Activated CD8-positive, alpha-beta memory T cell treated with anti-CD3 and anti-CD28 coated beads, Interleukin-2, amount 50 U/mL, for 24 hours (primary cell): ENCODE measurements around the gene PRKCE.

Experiments
- DNase-seq: peaks from one replicate; pipeline ENCODE4 v3.0.0-alpha.2; 2020; ENCODE audit errors: extremely low read depth

PRKCE gene

DNA sequence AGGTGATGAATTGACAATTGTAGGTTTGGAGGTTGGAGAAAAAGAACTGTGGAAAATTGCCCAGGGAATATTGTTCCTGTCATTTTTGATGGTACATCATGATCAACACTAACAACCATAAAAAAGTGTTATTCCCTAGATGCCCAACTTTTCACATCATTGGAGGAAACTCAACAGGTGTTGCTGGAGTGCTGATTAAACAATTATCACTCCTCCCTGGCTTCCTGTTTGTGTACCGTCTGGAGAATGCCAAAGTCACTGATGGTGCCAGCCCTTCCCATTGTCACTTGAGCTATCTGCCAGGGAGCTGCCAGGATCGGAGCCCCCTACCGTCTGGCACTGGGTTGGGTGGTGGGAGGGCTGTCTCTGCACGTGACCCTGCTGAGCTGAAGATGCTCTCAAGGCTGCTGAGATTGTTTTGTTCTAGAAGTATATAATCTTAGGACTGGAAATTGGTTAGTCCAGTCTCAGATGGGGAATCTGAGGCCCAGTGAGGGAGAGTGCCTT lies 156.9 kb downstream of the PRKCE start:
- DNase-seq: no peak

DNA sequence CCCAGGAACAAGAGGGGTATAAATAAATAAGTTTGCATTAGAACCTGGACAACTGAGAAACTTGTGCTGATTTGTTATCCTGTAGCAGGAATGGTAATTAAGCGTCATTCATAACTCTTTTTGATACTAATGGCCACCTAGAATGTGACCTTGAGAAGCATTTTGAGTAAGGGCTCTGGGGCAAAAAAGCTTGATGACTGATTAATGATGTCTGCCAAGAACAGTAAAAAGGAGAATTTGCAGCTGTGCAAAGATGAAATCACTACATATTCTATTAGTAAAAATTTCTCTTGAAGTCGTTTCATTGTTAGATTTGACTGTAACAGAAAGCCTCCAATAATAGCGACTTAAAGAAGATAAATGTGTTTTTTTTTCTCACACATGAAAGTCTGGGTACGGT lies 157.7 kb downstream of the PRKCE start:
- no peak for DNase-seq

DNA sequence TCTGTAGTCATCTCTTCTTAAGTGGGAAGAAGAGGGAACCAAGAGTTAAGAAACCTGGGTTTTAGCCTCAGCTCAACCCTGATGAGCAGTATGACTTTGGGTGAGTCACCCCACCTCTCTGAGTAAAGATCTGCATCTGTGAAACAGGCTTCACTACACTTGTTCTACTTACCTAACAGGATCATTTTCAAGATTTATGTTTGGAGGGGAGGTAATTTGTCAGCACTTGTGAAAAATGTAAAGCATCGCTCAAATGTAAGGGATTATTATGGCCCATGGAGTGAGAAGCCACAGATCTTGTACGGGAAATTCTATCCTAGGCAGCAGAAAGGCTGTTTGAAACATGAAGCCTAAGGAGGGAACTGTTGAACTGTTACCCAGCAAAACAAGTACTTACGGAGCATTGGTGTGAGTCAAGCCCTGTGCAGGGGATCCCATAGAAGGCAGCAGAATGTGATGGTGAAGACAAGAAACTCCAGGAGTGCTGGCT lies 160.6 kb downstream of the PRKCE start:
- DNase-seq: no peak

DNA sequence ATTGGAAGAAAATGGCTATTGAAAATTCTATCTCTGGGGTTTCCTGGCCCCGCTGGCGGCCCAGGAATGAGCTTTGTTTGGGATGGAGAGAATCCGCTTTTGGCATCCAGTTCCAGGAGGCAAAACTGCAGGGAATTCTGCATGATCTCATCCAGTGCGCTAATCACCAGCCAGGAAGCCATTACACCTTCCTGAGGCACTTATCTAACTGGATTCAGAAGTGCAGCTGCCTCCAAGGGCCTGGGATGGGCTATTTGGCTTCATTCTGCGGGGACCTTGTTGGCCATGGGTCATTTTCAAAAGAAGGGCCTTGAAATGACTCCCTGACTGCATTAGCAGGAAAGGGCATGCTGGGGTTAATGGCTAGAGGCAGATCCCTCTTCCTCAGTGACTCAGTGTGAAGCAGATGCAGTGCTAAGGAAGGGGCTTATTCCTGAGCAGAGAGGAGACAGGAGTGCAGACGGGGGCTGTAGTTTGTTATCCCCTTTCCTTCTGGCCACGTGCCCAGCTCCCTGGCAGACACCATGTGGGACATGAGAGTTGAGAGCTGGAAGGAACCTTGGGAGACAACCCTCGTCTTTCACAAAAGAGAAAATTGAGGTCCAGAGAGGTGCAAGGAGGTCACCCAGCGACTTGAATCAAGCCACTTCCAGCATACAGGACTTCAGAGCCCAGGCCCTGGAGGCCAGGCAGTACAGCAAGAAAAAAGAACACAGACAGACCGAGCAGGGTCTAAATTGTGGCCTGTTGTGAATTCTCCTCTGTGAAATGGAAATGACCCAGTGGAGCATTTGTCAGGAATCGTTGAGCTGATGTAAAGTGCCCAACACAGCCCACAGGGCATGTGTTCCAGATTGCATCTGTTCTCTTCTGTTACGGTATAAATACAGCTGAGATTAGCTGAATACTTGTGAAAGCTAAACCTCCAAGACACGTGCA lies 161.8 kb downstream of the PRKCE start:
- DNase-seq: no peak

DNA sequence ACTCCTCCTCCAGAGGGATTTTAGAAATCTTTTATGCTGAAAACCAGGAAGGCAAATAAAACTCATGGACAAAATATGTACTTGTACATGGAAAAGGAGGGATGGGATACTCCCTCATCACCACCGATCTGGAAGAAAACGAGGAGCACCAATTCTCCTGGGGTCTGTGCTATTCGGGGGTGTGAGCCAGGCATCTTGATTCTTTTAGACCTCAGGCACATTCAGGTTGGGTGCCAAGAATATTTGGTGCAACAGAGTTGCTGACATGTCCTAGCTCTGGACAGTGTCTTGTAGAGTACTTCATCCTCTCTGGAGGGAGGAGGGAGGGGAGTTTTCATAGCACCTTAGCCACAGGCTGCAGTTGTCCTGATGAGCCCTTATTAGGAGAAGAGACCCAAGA lies 163.0 kb downstream of the PRKCE start:
- no peak for DNase-seq

DNA sequence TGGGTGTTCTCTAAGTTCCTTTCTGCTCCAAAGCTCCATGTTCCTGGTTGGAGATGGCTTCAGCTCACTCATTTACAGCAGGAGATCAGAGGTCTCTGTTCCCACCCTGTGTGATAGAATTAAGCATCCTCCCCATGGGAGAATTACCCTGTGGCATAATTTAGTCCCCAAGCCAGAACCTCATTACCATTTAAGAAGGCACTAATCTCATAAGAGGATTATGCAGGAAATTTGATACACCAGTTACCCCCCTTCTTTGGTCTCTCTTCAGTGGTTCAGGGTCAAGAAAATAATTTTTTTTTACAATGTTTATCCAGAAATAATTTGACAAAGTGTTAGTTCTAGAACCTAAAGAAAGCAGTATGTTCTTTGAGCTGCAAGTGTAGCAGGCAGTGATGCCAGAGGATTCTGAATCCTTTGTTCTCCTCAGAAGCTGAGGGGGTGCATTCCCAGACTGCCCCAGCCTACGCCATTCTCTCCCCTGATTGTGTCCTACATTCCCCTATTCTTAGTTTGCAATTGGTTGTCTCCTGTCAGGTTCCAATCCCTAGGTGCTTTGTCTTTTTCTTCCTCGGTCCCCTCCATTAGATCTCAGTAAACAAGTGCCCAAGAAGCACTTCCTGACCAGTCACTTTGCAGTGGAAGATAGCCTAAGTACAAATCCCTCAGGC lies 163.6 kb downstream of the PRKCE start:
- no peak for DNase-seq

DNA sequence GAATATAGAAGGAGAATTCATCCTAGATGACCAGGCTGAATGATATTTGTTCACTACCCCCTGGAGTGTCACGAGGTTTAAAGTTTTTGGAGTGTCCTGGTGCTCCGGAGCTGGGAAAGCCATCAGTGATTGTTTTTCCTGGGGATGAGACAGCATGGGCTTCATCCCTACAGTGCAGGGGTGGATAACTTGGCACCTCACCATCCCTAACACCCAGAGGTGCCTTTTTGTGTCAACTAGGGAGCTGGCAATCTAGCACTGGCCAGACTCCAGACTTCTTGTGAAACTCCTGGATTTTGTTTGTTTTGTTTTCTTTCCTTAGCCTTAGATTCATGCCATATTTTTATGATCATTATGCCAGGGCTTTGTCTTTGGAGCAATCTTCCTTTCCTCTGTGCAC lies 164.8 kb downstream of the PRKCE start:
- no peak for DNase-seq

DNA sequence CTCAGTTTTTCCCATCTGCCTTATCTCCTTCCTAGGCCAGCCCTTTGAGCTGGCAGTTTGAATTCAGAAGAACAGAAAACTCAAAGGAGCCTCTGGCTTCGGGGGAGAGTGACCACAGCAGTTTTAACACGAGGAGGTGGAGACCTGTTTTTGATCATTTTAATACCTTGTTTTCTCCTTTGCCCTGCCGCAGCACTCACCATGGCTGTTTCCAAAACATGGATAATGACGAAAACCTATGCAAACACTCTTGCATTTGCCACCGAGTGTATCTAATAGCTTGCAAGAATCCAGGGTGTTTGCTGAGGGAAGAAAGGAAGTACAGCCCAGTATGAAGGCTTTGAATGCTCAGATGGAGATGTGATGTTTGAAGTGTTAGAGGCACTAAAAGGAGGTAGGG lies 167.1 kb downstream of the PRKCE start:
- DNase-seq: no peak

DNA sequence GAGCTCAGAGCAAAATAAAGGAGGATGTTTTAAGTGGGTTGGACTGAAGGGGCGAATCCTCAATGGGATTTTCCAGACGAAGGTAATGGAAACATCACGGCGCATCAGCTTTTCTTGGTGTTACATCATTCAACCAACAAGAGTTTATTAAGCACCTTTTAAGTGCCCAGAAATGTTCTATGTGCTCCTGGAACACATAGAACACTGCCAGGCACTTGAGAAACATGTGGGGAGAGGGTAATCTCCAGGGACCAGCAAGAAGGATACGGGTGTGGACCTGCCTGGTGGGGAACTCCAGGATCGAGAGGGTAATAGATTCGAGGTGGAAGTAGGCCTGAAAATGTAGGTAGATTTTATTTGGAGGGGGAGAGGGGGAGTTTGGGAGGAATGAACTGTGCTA lies 168.6 kb downstream of the PRKCE start:
- no peak for DNase-seq

DNA sequence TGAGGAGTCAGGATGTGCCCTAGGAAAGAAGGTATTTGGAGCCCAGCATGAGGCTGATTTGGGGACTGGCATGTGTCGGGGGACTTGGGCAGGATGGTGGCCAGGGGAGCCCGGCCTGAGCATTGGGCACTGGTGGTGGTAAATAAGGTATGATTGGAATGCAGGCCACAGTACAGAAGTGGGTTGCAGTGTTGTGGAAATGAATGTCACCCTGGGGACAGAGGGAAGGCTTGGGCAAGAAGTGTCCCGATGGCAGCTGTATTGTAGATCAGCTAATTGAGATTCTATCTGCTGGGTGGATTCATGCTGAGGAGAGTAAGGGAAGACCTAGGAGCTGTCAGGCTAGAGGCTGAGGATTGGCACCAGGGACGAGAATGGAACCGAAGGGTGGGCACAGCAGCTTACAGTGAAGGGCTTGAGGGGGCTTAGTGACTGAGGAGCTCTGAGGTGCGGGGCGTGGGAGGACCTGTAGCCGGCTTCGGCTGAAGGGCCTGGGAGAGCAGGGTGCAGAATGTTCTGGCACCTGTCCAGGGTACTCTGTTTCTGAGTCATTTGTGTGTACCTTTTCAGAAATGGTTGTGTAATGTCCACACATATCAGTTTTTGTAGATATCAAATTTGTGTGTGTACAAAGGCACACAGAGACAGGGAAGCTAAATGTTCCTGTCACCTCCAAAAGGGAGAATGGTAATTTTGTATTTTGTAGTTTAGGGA lies 170.2 kb downstream of the PRKCE start:
- no peak for DNase-seq

DNA sequence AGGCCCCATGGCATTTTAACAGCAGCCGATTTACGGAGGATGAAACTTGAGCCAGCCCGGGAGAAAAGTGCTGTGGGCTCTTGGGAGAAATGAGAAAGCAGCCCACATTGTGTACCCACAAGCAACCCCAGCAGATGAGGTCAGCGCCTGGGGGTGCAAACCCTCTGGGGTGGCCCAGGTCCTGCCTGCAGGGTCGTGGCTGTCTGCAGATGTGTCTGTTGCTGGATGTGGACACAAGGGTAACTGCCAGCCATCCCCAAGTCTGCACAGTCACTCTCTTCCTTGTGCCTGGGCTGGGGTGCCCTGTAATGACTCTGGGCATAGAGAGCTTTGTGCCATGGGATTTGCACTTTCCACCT lies 170.8 kb downstream of the PRKCE start:
- DNase-seq: no peak

DNA sequence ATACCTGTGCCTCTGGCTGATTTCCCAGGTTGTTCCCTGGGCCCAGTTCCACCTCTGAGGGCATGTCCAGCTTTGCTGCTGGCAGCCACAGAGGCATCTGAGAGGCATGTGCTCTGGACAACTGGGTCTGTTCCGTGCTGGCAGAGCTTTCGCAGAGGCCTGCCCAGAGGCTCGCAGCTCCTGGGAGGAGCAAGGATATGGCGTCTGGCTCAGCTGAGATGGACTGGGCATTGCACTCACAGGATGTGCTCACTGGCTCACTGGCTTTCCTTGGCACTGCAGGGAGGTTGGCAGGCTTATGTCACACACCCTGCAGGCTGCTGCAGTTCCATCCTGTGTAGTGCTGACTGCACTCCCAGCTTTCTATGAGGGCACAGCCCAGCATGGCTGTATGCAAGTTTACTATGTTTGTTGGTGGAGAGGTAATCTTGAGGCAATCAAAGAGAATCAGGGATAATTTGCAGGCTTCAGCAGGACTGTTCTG lies 172.3 kb downstream of the PRKCE start:
- no peak for DNase-seq

DNA sequence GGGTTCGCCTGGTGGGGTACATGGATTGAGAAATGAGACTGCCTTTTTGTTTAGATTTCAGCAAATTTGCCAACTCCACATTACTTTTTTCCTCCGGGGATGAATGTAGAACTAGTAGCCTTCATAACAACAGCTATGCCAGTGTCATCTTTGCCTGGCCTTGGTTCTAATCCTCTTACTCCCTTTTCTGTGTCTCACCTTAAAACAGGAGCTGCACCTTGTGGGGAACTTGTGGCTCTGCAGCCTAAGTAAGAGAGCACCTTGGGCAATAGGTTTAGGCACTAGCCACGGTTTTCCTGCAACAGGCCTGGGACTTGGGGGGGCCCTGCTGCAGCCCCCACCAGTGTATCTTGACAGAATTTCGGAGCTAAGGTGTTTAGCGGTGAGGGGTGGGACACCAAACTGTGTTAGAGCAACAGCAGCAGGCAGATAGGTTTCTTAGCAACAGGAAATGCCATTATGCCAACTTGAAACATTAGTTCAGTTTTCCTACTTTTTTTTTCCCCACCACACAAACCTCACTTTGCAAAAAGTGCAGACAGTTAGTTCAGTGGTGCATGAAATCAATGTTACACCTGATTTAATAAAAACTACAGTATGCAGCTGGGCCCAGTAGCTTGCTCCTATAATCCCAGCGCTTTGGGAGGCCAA lies 173.7 kb downstream of the PRKCE start:
- DNase-seq: no peak

DNA sequence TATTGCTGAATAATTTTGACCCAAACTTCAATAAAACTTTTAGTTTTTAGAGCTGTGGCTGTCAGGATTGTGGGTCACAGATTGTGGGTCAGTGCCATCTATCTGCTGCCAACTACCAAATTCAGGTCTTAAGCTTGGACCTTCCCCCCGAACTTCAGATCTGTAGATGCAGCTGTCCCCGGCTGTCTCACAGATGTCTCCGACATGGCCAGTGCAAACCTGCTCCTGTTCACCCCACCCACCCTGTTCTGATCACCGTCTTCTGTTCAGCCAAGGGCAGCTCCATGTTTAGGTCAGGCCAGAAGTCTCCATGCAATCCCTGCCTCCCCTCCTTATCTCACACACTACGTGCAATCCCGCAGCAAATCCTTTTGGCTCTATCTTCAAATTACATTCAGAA lies 175.0 kb downstream of the PRKCE start:
- DNase-seq: no peak

DNA sequence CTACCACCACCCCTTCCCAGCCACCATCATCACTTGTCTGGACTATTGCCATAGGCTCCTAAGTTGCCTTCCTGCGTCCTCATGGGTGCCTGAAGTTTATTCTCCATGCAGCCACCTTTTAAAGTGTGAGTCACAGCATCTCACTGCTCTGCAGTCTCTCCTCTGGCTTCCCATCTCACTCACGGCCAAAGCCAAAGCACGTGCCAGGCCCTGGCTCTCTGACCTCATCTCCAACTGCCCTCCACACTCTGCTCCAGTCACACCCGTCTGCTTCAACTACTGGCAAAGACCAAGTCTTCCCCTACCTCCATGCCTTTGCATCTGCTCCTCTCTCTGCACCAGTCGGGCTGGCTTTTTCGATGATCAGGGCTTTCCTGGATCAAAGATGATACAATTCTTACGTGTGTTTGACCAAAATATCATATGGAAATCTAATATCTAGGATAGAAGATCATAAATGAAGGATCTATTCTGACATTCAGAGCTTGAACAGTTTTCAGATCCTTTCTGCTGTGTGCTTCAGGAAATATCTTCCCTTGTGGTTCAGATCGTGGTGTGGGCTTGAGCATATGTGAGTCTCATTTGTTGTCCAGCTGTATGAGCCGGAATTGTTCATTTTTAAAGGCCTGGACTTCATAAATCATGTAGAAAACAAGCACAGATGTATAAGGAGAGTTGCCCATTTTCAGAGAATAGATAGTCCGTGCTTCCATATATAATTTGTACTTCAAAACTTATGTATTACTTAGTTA lies 175.6 kb downstream of the PRKCE start:
- DNase-seq: no peak

DNA sequence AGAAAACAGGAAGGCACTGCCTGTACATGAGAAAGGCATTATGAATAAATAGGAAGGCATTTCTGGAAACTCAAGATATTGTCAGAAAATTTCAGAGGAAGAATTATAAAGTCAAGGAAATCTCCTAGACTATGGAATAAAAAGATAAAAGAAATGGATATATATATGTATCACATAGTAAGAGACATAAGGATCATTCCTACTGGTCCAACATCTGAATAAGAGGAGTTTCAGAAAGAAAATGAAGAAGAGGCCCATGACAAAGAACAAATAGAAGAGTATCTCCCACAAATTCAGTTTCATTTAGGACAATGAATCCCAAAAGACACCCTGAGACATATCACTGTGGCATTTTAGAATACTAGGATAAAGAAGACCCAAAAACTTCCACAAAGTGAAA lies 178.8 kb downstream of the PRKCE start:
- DNase-seq: no peak

DNA sequence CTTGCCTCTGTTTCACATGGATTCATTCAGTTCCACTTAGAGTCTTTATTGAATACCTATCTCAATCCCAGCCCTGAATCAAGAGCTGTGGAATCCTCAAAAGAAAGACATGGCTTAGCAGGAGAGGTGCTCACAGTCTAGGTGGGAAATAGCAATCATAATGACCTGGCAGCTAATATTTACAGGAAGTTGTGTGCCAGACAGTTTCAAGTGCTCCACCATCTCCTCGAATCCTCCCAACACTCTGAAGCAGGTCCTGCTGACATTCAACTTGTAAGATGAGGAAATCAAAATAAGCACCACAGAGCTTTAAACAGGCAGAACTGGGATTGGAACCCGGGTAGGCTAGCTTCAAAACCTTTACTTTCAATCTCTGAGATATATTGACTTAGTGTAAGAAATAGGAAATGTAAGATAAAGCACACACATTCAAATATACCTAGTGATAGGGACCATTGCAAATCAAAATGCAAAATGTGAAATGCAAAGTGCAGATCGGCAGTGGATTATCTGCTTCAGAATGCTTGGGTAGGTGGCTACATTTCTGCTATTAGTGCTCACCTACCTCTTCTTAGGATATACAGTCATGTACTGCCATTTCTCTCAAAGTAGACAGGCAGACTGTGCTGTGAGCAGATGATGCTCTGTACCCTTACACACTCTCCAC lies 182.0 kb downstream of the PRKCE start:
- no peak for DNase-seq

DNA sequence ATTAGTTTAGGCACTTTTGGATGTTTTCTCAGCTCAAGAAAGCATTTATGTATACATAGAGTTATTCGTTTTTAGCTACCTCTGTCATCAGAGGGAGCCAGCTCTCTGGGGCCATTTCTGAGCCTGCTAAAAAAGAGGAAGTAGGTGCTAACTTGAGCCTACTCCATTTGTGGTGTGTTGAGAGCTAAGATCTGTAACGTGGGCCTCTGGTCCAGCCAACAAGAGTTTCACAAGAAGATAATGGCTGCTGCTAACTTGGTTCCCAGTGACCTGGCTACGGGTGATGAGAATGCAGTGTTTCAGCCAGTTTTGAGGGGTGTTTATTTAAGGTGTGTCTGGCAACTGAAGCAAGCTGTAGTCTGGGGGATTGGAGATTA lies 182.5 kb downstream of the PRKCE start:
- DNase-seq: no peak

DNA sequence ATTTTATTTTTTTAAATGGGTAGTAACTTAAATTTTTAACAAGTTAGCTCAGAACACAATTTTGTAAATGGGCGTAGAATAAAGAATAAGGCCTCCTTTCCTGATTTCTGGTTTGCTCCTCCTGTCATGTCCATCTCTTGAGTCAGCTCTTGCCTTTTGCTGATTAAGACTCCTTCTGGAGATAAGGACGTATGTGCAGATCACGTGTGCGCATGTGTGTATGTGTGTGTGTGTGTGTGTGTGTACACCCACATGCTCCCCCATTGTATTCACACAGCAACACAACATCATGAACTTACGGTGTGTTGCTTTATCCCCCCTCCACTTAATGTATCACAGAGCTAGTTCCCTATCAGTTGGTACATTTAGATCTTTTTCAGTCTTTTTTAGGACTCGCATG lies 182.9 kb downstream of the PRKCE start:
- no peak for DNase-seq

DNA sequence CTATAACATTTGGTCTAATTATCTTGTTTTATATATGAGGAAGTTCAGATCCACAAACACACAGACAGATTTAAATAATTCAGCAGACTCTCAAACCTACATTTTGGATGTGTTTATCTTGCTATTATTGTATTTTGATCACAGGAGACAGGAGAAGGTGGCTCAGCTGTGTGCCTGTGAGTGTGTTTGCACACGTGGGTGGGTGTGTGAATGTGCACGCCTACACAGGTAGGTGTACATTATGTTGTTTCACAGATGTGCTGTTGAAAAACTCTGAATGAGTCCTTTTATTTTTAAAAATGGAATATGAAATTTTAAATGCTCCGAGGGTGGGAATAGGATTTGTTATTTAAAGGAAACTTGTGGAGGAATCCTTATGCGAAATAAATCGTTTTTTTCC lies 183.4 kb downstream of the PRKCE start:
- no peak for DNase-seq
